ENCODE results near the gene DNAJB13.

The DNAJB13 gene

DNA sequence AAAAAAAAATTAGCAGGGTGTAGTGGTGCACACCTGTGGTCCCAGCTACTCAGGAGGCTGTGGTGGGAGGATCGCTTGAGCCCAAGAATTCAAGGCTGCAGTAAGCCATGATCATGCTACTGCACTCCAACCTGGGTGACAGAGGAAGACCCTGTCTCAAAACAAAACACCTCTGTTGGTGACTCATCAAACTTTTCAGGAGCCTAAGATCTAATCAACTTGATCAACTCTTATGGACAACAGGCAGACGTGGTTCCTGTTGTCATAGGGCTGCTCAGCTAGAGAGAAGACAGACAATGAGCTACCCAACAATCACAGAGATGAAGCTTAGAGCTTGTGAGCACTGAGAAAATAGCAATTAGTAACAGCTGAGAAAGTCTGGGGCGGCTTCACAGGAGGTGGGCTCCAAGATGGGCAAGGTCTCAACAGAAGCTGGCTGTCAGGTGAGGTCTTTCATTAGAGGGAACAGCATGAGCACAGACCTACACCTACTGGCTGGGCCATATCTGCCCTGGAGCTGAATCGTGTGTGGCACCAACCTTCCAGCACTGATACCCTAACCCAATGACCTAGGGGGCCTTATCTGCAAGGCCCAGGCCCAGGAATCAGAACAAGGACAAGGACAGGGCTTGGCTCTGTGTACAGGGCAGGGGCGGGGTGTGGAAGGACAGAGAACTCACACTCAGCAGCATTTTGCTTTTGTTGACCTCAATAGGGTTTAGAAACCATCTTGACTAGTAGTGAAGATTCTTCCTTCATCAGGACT, 65.3 kb downstream of the DNAJB13 start:
- no peak for DNase-seq (ENCODE audit: low spot score)

DNA sequence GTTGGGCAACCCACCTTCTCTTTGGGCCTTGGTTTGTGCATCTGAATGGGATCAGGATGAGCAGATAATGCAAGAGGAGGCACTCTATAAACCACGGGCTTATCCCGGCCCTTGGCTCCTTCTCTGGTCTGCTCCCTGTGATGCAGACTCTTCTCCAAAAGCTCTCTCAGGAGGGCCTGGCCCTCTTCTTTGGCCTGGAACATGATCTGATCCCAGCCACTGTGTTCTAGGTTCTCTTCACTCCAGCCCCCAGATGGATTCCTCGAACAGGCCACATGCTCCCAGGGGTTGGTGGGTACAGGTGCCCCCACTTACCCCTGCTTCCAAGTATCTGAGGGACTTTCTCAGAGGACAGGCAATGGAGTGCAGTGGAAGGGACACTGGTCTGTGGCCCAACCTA, 66.8 kb downstream of the DNAJB13 start:
- no peak for DNase-seq (ENCODE audit: low spot score)

DNA sequence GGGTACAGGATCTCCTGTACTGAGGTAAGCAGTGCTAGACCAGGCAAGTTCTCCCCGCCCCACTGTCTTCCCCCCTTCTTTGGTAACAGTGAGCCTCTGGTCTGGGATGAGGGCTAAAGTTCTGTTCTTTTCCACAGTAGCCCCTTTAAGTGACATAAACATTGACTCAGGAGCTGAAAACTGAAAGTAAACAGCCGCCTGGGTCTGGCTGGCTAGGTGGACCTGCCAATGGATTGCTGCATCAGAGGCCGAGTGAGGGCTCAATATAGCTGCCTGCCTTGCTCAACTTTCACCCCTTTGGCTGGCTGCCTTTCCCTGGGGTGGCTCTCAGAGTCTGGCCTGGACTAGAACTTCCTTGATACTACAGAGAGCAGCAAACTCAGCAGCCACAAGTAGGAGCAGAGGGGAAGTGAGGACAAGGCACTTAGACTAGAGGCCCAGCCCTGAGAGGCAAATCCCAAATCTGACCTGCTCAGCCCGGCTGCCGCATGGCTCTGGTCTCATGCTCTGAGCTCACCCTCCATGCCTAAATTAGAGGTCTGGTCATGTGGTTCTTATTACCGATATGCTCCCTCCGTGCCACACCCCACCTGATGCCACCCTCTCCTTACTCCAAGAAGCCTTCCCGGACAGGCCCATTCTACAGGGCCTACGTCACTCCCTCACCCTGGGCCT, 67.6 kb downstream of the DNAJB13 start:
- DNase-seq (ENCODE audit: low spot score) = no peak

DNA sequence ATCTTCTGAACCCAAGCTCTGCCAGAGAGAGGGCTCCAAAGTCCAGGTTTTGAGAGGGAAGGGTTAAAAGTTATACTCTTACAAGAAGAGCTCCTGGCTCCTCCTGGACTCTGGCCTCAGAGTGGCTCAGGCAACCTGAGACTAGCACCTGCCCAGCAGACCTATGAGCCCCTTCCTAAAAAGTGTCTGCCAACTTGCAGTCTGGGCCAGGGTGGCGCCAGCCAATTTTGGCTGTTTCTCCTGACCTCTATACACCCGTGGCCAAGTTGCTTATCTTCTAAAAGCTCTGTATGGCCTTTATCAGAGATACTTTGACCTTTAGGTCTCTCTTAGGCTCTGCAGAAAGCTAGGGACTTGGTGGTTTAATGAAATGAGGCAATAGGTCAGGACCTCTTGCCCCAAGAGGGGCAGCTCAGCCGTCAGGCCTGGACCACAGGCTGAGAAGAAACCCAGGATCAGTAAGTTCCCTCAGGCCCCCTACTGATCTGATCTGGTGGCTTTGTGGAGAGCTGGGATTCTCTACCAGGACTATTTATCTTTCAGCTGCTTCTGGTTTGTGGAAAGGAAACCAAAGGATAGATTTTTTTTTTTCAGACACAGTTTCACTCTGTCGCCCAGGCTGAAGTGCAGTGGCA, 68.4 kb downstream of the DNAJB13 start:
- no peak for DNase-seq (ENCODE audit: low spot score)

DNA sequence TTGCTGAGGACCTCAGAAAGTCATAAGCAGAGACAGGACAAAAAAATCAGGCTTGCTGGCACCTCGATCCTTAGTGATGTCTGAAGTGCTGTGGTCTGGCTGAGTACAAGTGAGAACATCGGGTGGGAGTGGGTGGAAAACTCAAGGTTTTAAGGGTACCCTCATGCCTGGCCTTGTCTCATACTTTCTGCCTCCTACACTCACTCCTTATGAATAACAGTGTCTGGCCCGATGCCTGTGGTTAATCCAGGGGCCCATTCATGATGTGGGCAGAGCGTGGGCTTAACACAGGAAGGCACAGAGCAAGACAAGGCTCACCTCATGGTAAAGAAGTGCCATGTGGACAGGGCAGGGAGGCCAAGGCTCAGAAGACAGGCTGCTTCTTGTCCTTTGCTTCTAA, 69.0 kb downstream of the DNAJB13 start:
- DNase-seq (ENCODE audit: low spot score) = no peak

Measured in NAMALWA (cell line).